Loucy (cell line): ENCODE measurements around the gene JPT2.

Experiments used
- H2AFZ ChIP-seq: fragments of 200-600 bp; sonication (generic); 2 replicates; pipeline ENCODE4 v1.6.0; 2016; ENCODE audit warnings: antibody characterized with exemption, mild to moderate bottlenecking, low read length, moderate library complexity
- H3F3A ChIP-seq: fragments of 200-600 bp; 2 replicates; pipeline ENCODE4 v1.6.0; 2016; ENCODE audit warnings: antibody characterized with exemption, low read depth, mild to moderate bottlenecking
- H3K27me3 ChIP-seq: fragments of 200-600 bp; sonication (generic); 2 replicates; pipeline ENCODE4 v1.6.1; 2014; ENCODE audit warnings: low read length, mild to moderate bottlenecking; ENCODE audit not compliant: insufficient read depth, poor library complexity, severe bottlenecking
- H3K36me3 ChIP-seq: fragments of 200-600 bp; sonication (generic); 2 replicates; pipeline ENCODE4 v1.6.1; 2016; ENCODE audit warnings: low read length; ENCODE audit not compliant: insufficient read depth
- H3K4me1 ChIP-seq: fragments of 200-600 bp; sonication (generic); 2 replicates; pipeline ENCODE4 v1.5.1; 2014; ENCODE audit warnings: low read length, mild to moderate bottlenecking; ENCODE audit not compliant: insufficient read depth, poor library complexity, severe bottlenecking
- H3K4me2 ChIP-seq: fragments of 200-600 bp; sonication (generic); 2 replicates; pipeline ENCODE4 v1.6.0; 2014; ENCODE audit warnings: antibody characterized with exemption, low read length, low read depth, mild to moderate bottlenecking; ENCODE audit not compliant: poor library complexity, severe bottlenecking
- H3K4me3 ChIP-seq: fragments of 200-600 bp; sonication (generic); 2 replicates; pipeline ENCODE4 v1.5.1; 2014; ENCODE audit warnings: low read length, mild to moderate bottlenecking, mixed read lengths; ENCODE audit not compliant: poor library complexity, severe bottlenecking
- H3K79me2 ChIP-seq: fragments of 200-600 bp; sonication (generic); 2 replicates; pipeline ENCODE4 v1.6.1; 2014; ENCODE audit warnings: low read length; ENCODE audit not compliant: insufficient read depth
- H3K9ac ChIP-seq: fragments of 200-600 bp; sonication (generic); 2 replicates; pipeline ENCODE4 v1.6.0; 2014; ENCODE audit warnings: mild to moderate bottlenecking, low read depth, low read length, moderate library complexity; ENCODE audit not compliant: poor library complexity, severe bottlenecking
- H3K9me2 ChIP-seq: fragments of 200-600 bp; sonication (generic); replicated peaks from 2 replicates; pipeline ENCODE4 v1.6.1; 2016; ENCODE audit warnings: low read depth, low read length, mixed read lengths
- H3K9me3 ChIP-seq: fragments of 200-600 bp; sonication (generic); 2 replicates; pipeline ENCODE4 v1.6.1; 2014; ENCODE audit warnings: mild to moderate bottlenecking, antibody characterized with exemption, low read length, low read depth; ENCODE audit not compliant: insufficient read depth
- H4K20me1 ChIP-seq: fragments of 200-600 bp; sonication (generic); 2 replicates; pipeline ENCODE4 v1.6.0; 2014; ENCODE audit warnings: antibody characterized with exemption, low read length, mild to moderate bottlenecking; ENCODE audit not compliant: insufficient read depth, poor library complexity, severe bottlenecking
- CTCF ChIP-seq: fragments of 200-600 bp; sonication (generic); conservative IDR thresholded peaks from 2 replicates; pipeline ENCODE4 v1.5.1; 2014; ENCODE audit warnings: mild to moderate bottlenecking, antibody characterized with exemption, low read length
- EZH2phosphoT487 ChIP-seq: fragments of 200-600 bp; IDR thresholded peaks from 2 replicates; pipeline ENCODE4 v1.6.1; 2018; ENCODE audit warnings: antibody characterized with exemption, mild to moderate bottlenecking, moderate library complexity, borderline replicate concordance

JPT2 gene

GRCh38 chr16:1657841-1658240 lies 20.2 kb upstream of the JPT2 start:
- Histone ChIP-seq H3K9ac (no peak overlapping the region), H3K4me1 (no peaks in the 10 kb centered on the region), H3K79me2 (no peaks in the 10 kb centered on the region), H3K27me3 (no peaks in the 10 kb centered on the region), H3F3A (no peaks in the 10 kb centered on the region), H4K20me1 (no peaks in the 10 kb centered on the region), H3K9me2 (no peaks in the 10 kb centered on the region), H3K36me3 (peaks cover 25% of the 10 kb centered on the region; the same call in 1 of the 2 replicates), H3K4me3 (no peak overlapping the region), H3K4me2 (no peak overlapping the region), H3K9me3 (no peaks in the 10 kb centered on the region), H2AFZ (no peak overlapping the region)
- TF ChIP-seq EZH2phosphoT487 (no peak), CTCF (no peak)

- no peak for TF ChIP-seq CTCF
- TF ChIP-seq EZH2phosphoT487, result no peak
- Histone ChIP-seq H2AFZ (no peak overlapping the region), H3K4me1 (no peaks in the 10 kb centered on the region), H3K9me3 (no peaks in the 10 kb centered on the region), H3K9ac (no peak overlapping the region), H3K79me2 (no peaks in the 10 kb centered on the region), H3K36me3 (peaks cover 21% of the 10 kb centered on the region; the same call in 1 of the 2 replicates), H3F3A (no peaks in the 10 kb centered on the region), H3K9me2 (no peaks in the 10 kb centered on the region), H4K20me1 (no peaks in the 10 kb centered on the region), H3K4me2 (no peak overlapping the region), H3K4me3 (no peak overlapping the region), H3K27me3 (no peaks in the 10 kb centered on the region)
Measured at GRCh38 chr16:1659031-1659430, 19.0 kb upstream of the JPT2 start.

GRCh38 chr16:1661826-1662225 lies 16.3 kb upstream of the JPT2 start:
- no peaks in the 10 kb centered on the region for H3F3A ChIP-seq
- peaks cover 22% of the 10 kb centered on the region; the same call in 1 of the 2 replicates for H3K36me3 ChIP-seq
- no peaks in the 10 kb centered on the region for H3K9me3 ChIP-seq

More at GRCh38 chr16:1661826-1662225, 16.3 kb upstream of the JPT2 start:
- no peaks in the 10 kb centered on the region for H3K4me1 ChIP-seq
- H2AFZ ChIP-seq, result no peak overlapping the region
- H4K20me1 ChIP-seq, result no peaks in the 10 kb centered on the region
- TF ChIP-seq CTCF, result no peak
- no peak for TF ChIP-seq EZH2phosphoT487
- H3K4me3 ChIP-seq, result no peak overlapping the region
- no peak overlapping the region for H3K4me2 ChIP-seq
- no peak overlapping the region for H3K9ac ChIP-seq
- H3K9me2 ChIP-seq, result no peaks in the 10 kb centered on the region
- H3K27me3 ChIP-seq, result no peaks in the 10 kb centered on the region
- H3K79me2 ChIP-seq, result no peaks in the 10 kb centered on the region
